GM12865 (cell line): ENCODE results near the gene STEAP3.

Experiments
- DNase-seq: peaks from one replicate; pipeline ENCODE4 v3.0.0; 2010; ENCODE audit warnings: low read depth
- H3K4me3 ChIP-seq: 2 replicates; pipeline ENCODE4 v1.5.1; 2011; ENCODE audit warnings: mild to moderate bottlenecking, low read depth, low read length, control low read depth
- CTCF ChIP-seq: IDR thresholded peaks from 2 replicates; pipeline ENCODE4 v1.5.1; 2011; ENCODE audit warnings: low read length, control low read depth, low read depth, inconsistent platforms; ENCODE audit not compliant: insufficient read depth; ENCODE audit errors: missing control alignments

STEAP3 gene

GRCh38 chr2:119197529-119198239 lies 25.9 kb upstream of the STEAP3 start:
- no peak overlapping the region for H3K4me3 ChIP-seq
- no peak for TF ChIP-seq CTCF
- no peak for DNase-seq

- no peak for DNase-seq
- H3K4me3 ChIP-seq: no peak overlapping the region
- TF ChIP-seq CTCF: no peak
Measured at GRCh38 chr2:119198240-119198840, 25.3 kb upstream of the STEAP3 start.

GRCh38 chr2:119201815-119202214 lies 21.8 kb upstream of the STEAP3 start:
- H3K4me3 ChIP-seq: no peak overlapping the region
- DNase-seq: no peak
- TF ChIP-seq CTCF: no peak

- no peak for TF ChIP-seq CTCF
- H3K4me3 ChIP-seq: no peak overlapping the region
- DNase-seq: peak; percentile 29
Measured at GRCh38 chr2:119202610-119203310, 20.9 kb upstream of the STEAP3 start.

GRCh38 chr2:119204525-119204924 lies 19.1 kb upstream of the STEAP3 start:
- H3K4me3 ChIP-seq: no peak overlapping the region
- DNase-seq: no peak
- no peak for TF ChIP-seq CTCF

- no peak for DNase-seq
- no peak for TF ChIP-seq CTCF
- H3K4me3 ChIP-seq: no peak overlapping the region
Measured at GRCh38 chr2:119205001-119205706, 18.5 kb upstream of the STEAP3 start.
